Subcutaneous adipose tissue (tissue), 4 donors: ENCODE measurements around the gene FIZ1. TPM values are rescaled to one million over a fixed set of nuclear protein-coding genes. Genes with fewer than 3 reads are reported as not detected.

Experiments used
- CTCF ChIP-seq: fragments of 450-650 bp; IDR thresholded peaks from one replicate; pipeline ENCODE4 v1.5.1; 2016; ENCODE audit warnings: low read depth, mild to moderate bottlenecking, control low read depth, antibody characterized with exemption, moderate library complexity
- total RNA-seq, 4 donors: library from RNA; depleted of rRNA; stranded (reverse); fragments of >200 nt; gene quantifications; one replicate each; pipeline ENCODE4 v1.1.0, GENCODE V29; 2016

The FIZ1 gene
- total RNA-seq, 4 donors from 2014 or later: 1.8 to 12.1 (median 2.7) TPM

- TF ChIP-seq CTCF: no peak
These were observed 16.5 kb upstream of the FIZ1 start for GRCh38 chr19:55615543-55616394.

DNA sequence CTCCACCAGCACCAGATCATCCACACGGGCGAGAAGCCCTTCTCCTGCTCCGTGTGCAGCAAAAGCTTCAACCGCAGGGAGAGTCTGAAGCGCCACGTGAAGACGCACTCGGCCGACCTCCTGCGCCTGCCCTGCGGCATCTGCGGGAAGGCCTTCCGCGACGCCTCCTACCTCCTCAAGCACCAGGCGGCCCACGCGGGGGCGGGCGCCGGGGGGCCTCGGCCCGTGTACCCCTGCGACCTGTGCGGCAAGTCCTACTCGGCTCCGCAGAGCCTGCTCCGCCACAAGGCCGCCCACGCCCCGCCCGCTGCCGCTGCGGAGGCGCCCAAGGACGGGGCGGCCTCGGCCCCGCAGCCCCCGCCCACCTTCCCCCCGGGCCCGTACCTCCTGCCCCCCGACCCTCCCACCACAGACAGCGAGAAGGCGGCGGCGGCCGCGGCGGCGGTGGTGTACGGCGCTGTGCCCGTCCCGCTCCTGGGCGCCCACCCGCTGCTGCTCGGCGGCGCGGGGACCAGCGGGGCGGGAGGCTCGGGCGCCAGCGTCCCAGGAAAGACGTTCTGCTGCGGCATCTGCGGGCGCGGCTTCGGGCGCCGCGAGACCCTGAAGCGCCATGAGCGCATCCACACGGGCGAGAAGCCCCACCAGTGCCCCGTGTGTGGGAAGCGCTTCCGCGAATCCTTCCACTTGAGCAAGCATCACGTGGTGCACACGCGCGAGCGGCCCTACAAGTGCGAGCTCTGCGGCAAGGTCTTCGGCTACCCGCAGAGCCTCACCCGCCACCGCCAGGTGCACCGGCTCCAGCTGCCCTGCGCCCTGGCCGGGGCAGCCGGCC, 15.6 kb upstream of the FIZ1 start:
- no peak for TF ChIP-seq CTCF

GRCh38 chr19:55613930-55614710, 14.8 kb upstream of the FIZ1 start:
- TF ChIP-seq CTCF: no peak

DNA sequence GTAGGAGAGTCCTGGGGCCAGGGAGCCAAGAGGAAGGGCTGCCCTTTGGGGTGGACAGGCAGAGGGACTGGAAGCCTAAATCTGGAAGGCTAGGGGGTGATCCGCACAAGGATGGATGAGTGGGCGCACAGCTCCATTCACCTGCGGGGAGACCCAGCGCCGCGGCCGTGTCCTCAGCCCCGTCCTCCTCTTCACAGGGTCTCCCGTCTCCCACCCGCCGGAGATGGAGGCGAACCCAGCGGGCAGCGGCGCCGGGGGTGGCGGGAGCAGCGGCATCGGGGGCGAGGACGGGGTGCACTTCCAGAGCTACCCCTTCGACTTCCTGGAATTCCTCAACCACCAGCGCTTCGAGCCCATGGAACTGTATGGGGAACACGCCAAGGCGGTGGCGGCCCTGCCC, 14.1 kb upstream of the FIZ1 start:
- TF ChIP-seq CTCF: no peak

DNA sequence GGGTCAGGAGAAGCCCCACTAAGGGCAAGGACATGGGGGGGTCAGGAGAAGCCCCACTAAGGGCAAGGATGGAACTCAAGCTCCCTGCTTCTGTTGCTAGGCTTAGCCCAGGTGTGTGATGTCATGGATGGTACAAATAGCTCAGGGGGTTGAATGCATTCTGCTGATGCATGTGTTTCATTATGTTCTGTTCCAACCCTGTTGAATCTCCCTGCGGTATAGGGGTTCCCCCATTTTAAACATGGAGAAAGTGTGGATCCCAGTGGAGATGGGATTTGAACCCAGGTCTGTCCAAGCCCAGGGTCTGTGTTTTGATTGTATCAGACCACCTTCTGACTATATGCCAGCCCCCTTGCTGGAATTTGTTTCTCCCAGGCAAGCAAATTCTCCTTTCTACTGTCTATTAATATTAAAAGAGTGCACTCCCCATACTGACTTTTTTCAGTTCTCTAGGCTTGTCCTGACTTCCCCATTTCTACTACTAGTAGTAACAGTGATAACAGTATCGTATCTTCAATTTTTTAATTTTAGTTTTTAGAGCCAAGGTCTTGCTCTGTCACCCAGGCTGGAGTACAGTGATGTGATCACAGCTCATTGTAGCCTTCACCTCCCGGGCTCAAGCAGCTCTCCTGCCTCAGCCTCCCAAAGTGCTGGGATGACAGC, 12.8 kb upstream of the FIZ1 start:
- TF ChIP-seq CTCF: no peak

GRCh38 chr19:55611300-55611982, 12.1 kb upstream of the FIZ1 start:
- TF ChIP-seq CTCF: no peak
